Keratinocyte (primary cell): ENCODE measurements around the gene ATL2. TPM values are rescaled to one million over a fixed set of nuclear protein-coding genes. Genes with fewer than 3 reads are reported as not detected.

ENCODE experiments used
- DNase-seq: peaks from one replicate; pipeline ENCODE4 v3.0.0-alpha.2; 2011; ENCODE audit warnings: low read depth, missing footprints, low spot score
- FAIRE-seq: peaks from 2 replicates; lab custom pipeline; 2011; peaks lifted over from hg19 to GRCh38; lab: Jason Lieb, UNC
- H2AFZ ChIP-seq: 2 replicates; pipeline ENCODE4 v1.6.0; 2012; ENCODE audit warnings: low read length, control low read depth, inconsistent platforms; ENCODE audit not compliant: control insufficient read depth
- H3K27ac ChIP-seq: 2 replicates; pipeline ENCODE4 v1.5.1; 2011; ENCODE audit warnings: low read length; ENCODE audit not compliant: control insufficient read depth, insufficient read depth
- H3K27me3 ChIP-seq: 3 replicates; pipeline ENCODE4 v1.6.0; 2011; ENCODE audit warnings: low read length; ENCODE audit not compliant: control insufficient read depth, insufficient read depth; ENCODE audit errors: extremely low read depth
- H3K36me3 ChIP-seq, 2 experiments: 2 replicates in 1 of 2; 3 replicates in 1 of 2; pipeline ENCODE4 v1.5.1; 2011; ENCODE audit warnings: low read length in 2 of 2, mild to moderate bottlenecking in 1 of 2; ENCODE audit not compliant: control insufficient read depth in 2 of 2, insufficient read depth in 2 of 2; ENCODE audit errors: extremely low read depth in 1 of 2
- H3K4me1 ChIP-seq: 3 replicates; pipeline ENCODE4 v1.5.1; 2011; ENCODE audit warnings: low read length; ENCODE audit not compliant: control insufficient read depth, insufficient read depth; ENCODE audit errors: extremely low read depth
- H3K4me2 ChIP-seq: 3 replicates; pipeline ENCODE4 v1.6.0; 2011; ENCODE audit warnings: low read depth, low read length; ENCODE audit not compliant: control insufficient read depth, insufficient read depth; ENCODE audit errors: extremely low read depth
- H3K4me3 ChIP-seq, 3 experiments: fragments of 200-600 bp in 1 of 3; sonication (generic) in 1 of 3; 2 replicates in 2 of 3; 3 replicates in 1 of 3; pipeline ENCODE4 v1.5.1; 2011 to 2016; ENCODE audit warnings: low read length in 3 of 3, mild to moderate bottlenecking in 3 of 3, control low read depth in 2 of 3, inconsistent platforms in 1 of 3, low read depth in 1 of 3, mixed read lengths in 1 of 3, mixed run types in 1 of 3, moderate library complexity in 1 of 3; ENCODE audit not compliant: control insufficient read depth in 2 of 3, insufficient read depth in 2 of 3; ENCODE audit errors: extremely low read depth in 1 of 3
- H3K79me2 ChIP-seq: 2 replicates; pipeline ENCODE4 v1.6.0; 2012; ENCODE audit warnings: low read length; ENCODE audit not compliant: control insufficient read depth, insufficient read depth
- H3K9ac ChIP-seq: 3 replicates; pipeline ENCODE4 v1.6.0; 2011; ENCODE audit warnings: low read length; ENCODE audit not compliant: control insufficient read depth, insufficient read depth; ENCODE audit errors: extremely low read depth
- H3K9me1 ChIP-seq: 3 replicates; pipeline ENCODE4 v1.6.0; 2011; ENCODE audit warnings: low read length; ENCODE audit not compliant: control insufficient read depth, insufficient read depth; ENCODE audit errors: extremely low read depth
- H3K9me3 ChIP-seq: 2 replicates; pipeline ENCODE4 v1.5.1; 2012; ENCODE audit warnings: low read depth, low read length; ENCODE audit not compliant: control insufficient read depth
- H4K20me1 ChIP-seq: 3 replicates; pipeline ENCODE4 v1.6.0; 2011; ENCODE audit warnings: low read length; ENCODE audit not compliant: control insufficient read depth, insufficient read depth; ENCODE audit errors: extremely low read depth
- CTCF ChIP-seq, 3 experiments: IDR thresholded peaks in 1 of 3; conservative IDR thresholded peaks in 1 of 3; optimal IDR thresholded peaks in 1 of 3; 2 replicates in 2 of 3; 3 replicates in 1 of 3; pipeline versions ENCODE3 to v1.5.1; 2011; ENCODE audit warnings: low read length in 3 of 3, mild to moderate bottlenecking in 3 of 3, moderate library complexity in 2 of 3, control low read depth in 1 of 3, inconsistent platforms in 1 of 3; ENCODE audit not compliant: insufficient read depth in 2 of 3; ENCODE audit errors: extremely low read depth in 1 of 3
- EZH2 ChIP-seq: IDR thresholded peaks from one replicate; pipeline ENCODE4 v1.6.1; 2012; ENCODE audit warnings: inconsistent platforms, mild to moderate bottlenecking, low read length, moderate library complexity
- dilution Hi-C: fragments of 300-500 bp; cut with MboI; formaldehyde crosslinking; loops from one replicate; pipeline ENCODE4 v1.7.0; 2020; ENCODE audit warnings: low sequenced_read_pairs; ENCODE audit not compliant: extremely low pct_ligation_motif_present
- polyA plus RNA-seq, 5 experiments: library from polyadenylated mRNA; depleted of rRNA in 3 of 5; stranded (reverse) in 3 of 5; stranded (forward) in 1 of 5; unstranded in 1 of 5; fragments of >200 nt; gene quantifications; 1 replicate in 1 of 5; 2 replicates in 3 of 5; 3 replicates in 1 of 5; pipeline versions ENCODE4 v1.2.1 to v1.2.3, GENCODE V29; 2011 to 2012; ENCODE audit warnings: missing spikeins in 2 of 5, low read depth in 1 of 5, low replicate concordance in 1 of 5

The ATL2 gene
- polyA plus RNA-seq, 1 donor (not counting 4 experiments of a cell fraction or from before 2014, with no cell fraction given): 83.2 TPM

GRCh38 chr2:38336621-38337020, 40.5 kb downstream of the ATL2 start:
- Histone ChIP-seq H3K9me1 (no peaks in the 10 kb centered on the region), H3K9ac (no peak overlapping the region), H3K4me1 (no peaks in the 10 kb centered on the region), H3K79me2 (peaks cover 33% of the 10 kb centered on the region), H3K27me3 (no peaks in the 10 kb centered on the region), H3K9me3 (no peaks in the 10 kb centered on the region), H3K4me3 (no peak overlapping the region), H3K4me2 (no peak overlapping the region), H3K27ac (no peak overlapping the region), H3K36me3 (peaks cover 8 to 12% of the 10 kb centered on the region in 2 experiments), H4K20me1 (no peaks in the 10 kb centered on the region), H2AFZ (no peak overlapping the region)
- no peak for DNase-seq
- dilution Hi-C loops: loop anchor here (25.0 kb wide), 1 partner anchor 176 kb away; no protein-coding TSS in a partner anchor
- TF ChIP-seq EZH2 (no peak), CTCF (optimal IDR thresholded peaks at IDR 0.05 in 1 of 3, IDR thresholded peaks at IDR 0.05 in 1 of 3, conservative IDR thresholded peaks at IDR 0.05 in 1 of 3; ENCODE audit: extremely low read depth in 1 of 3, insufficient read depth in 2 of 3, low read length in 3 of 3) (no peak)
- no peak for FAIRE-seq

- Histone ChIP-seq H3K4me3 (no peak overlapping the region), H3K27ac (no peak overlapping the region), H3K9me3 (no peaks in the 10 kb centered on the region), H3K4me2 (no peak overlapping the region), H3K36me3 (peaks cover 4 to 7% of the 10 kb centered on the region in 2 experiments), H3K4me1 (no peaks in the 10 kb centered on the region), H3K79me2 (peaks cover 46% of the 10 kb centered on the region), H3K27me3 (no peaks in the 10 kb centered on the region), H2AFZ (no peak overlapping the region), H4K20me1 (no peaks in the 10 kb centered on the region), H3K9ac (no peak overlapping the region), H3K9me1 (no peaks in the 10 kb centered on the region)
- FAIRE-seq (no peak), DNase-seq (no peak)
- TF ChIP-seq EZH2 (no peak), CTCF (optimal IDR thresholded peaks at IDR 0.05 in 1 of 3, IDR thresholded peaks at IDR 0.05 in 1 of 3, conservative IDR thresholded peaks at IDR 0.05 in 1 of 3; ENCODE audit: extremely low read depth in 1 of 3, insufficient read depth in 2 of 3, low read length in 3 of 3) (no peak)
- dilution Hi-C loops: loop anchor here (25.0 kb wide), 1 partner anchor 182 kb away; no protein-coding TSS in a partner anchor
Measured at GRCh38 chr2:38330754-38331153, 46.3 kb downstream of the ATL2 start.
